ENCODE data around the gene CDK8.
"Not testable (repeated sequence)": the region's sequence is repeated elsewhere in the genome, so short reads cannot be mapped to it uniquely, and the experiment has no call there.

Gene CDK8

GRCh38 chr13:26253787-26254582, at the start of gene CDK8:
CDK8 (plus strand) TSS chr13:26254129; CDS start chr13:26254642, 513 bp downstream.
- peak; percentile 59 for DNase-seq (ENCODE audit: low spot score)

GRCh38 chr13:26208287-26208686, 45.6 kb upstream of the CDK8 start:
- DNase-seq (ENCODE audit: low spot score), result no peak

GRCh38 chr13:26213345-26213744, 40.6 kb upstream of the CDK8 start:
- DNase-seq (ENCODE audit: low spot score), result no peak

GRCh38 chr13:26213982-26214381, 39.9 kb upstream of the CDK8 start:
- no peak for DNase-seq (ENCODE audit: low spot score)

- DNase-seq (ENCODE audit: low spot score), result no peak
Measured at GRCh38 chr13:26216042-26216441, 37.9 kb upstream of the CDK8 start.

GRCh38 chr13:26219726-26220125, 34.2 kb upstream of the CDK8 start:
- no peak for DNase-seq (ENCODE audit: low spot score)

- no peak for DNase-seq (ENCODE audit: low spot score)
Measured at GRCh38 chr13:26220575-26220974, 33.4 kb upstream of the CDK8 start.

GRCh38 chr13:26221399-26221720, 32.6 kb upstream of the CDK8 start:
- no peak for DNase-seq (ENCODE audit: low spot score)

GRCh38 chr13:26221721-26222519, 32.0 kb upstream of the CDK8 start, which contains the start of gene RNF6:
RNF6 (minus strand) TSS chr13:26222314; CDS start chr13:26219649, 2,665 bp downstream.
- DNase-seq (ENCODE audit: low spot score), result peak; percentile 89

- peak; percentile 29 for DNase-seq (ENCODE audit: low spot score)
Measured at GRCh38 chr13:26222520-26223046, 31.3 kb upstream of the CDK8 start.

GRCh38 chr13:26225896-26226617, 27.9 kb upstream of the CDK8 start:
- no peak for DNase-seq (ENCODE audit: low spot score)

GRCh38 chr13:26227166-26227971, 26.6 kb upstream of the CDK8 start:
- DNase-seq (ENCODE audit: low spot score), result no peak

GRCh38 chr13:26228096-26228495, 25.8 kb upstream of the CDK8 start:
- DNase-seq (ENCODE audit: low spot score), result no peak

- no peak for DNase-seq (ENCODE audit: low spot score)
Measured at GRCh38 chr13:26229080-26229615, 24.8 kb upstream of the CDK8 start.

- DNase-seq (ENCODE audit: low spot score), result no peak
Measured at GRCh38 chr13:26230703-26231102, 23.2 kb upstream of the CDK8 start.

- DNase-seq (ENCODE audit: low spot score), result no peak
Measured at GRCh38 chr13:26236296-26236695, 17.6 kb upstream of the CDK8 start.

- no peak for DNase-seq (ENCODE audit: low spot score)
Measured at GRCh38 chr13:26246154-26246553, 7.8 kb upstream of the CDK8 start.

GRCh38 chr13:26247011-26247410, 6.9 kb upstream of the CDK8 start:
- no peak for DNase-seq (ENCODE audit: low spot score)

- DNase-seq (ENCODE audit: low spot score), result no peak
Measured at GRCh38 chr13:26247608-26248007, 6.3 kb upstream of the CDK8 start.

GRCh38 chr13:26249551-26249950, 4.4 kb upstream of the CDK8 start:
- no peak for DNase-seq (ENCODE audit: low spot score)

- DNase-seq (ENCODE audit: low spot score), result not testable (repeated sequence)
Measured at GRCh38 chr13:26252006-26252405, 1.9 kb upstream of the CDK8 start.

Measured in HuH-7.5 (cell line).